ENCODE data around the gene SERPINB1.
A peak's percentile ranks its signal among the peaks of the same experiment; 100 is the strongest.

SERPINB1 gene

GRCh38 chr6:2826131-2826530 is 15.5 kb downstream of the SERPINB1 start:
- Histone ChIP-seq H3K4me3 (no peak overlapping the region), H3K27me3 (no peaks in the 10 kb centered on the region), H3K9me3 (no peaks in the 10 kb centered on the region), H3K36me3 (peaks cover 0 to 5% (median 0%) of the 10 kb centered on the region in 3 donors), H3K27ac (no peak overlapping the region), H3K4me1 (peaks cover 0 to 3% (median 0%) of the 10 kb centered on the region in 4 donors)
- no peak for DNase-seq
- TF ChIP-seq CTCF (IDR thresholded peaks at IDR 0.05) = no peak
- intact Hi-C loops (cut with DNase I; ENCODE audit: low total_unique reads) = no loop called here

GRCh38 chr6:2823104-2823850 is 18.4 kb downstream of the SERPINB1 start:
- Histone ChIP-seq H3K27ac (no peak overlapping the region), H3K4me3 (no peak overlapping the region), H3K4me1 (peaks cover 0 to 20% (median 10%) of the 10 kb centered on the region in 4 donors), H3K36me3 (peaks cover 0 to 5% (median 0%) of the 10 kb centered on the region in 3 donors), H3K27me3 (no peaks in the 10 kb centered on the region), H3K9me3 (no peaks in the 10 kb centered on the region)
- no peak for TF ChIP-seq CTCF (IDR thresholded peaks at IDR 0.05)
- intact Hi-C loops (cut with DNase I; ENCODE audit: low total_unique reads) = no loop called here
- no peak for DNase-seq

GRCh38 chr6:2821554-2821953 is 20.1 kb downstream of the SERPINB1 start:
- no peak overlapping the region for H3K27ac ChIP-seq
- H3K9me3 ChIP-seq = no peaks in the 10 kb centered on the region
- no peaks in the 10 kb centered on the region for H3K27me3 ChIP-seq
- no peak overlapping the region for H3K4me3 ChIP-seq
- DNase-seq = no peak
- H3K4me1 ChIP-seq = peaks cover 0 to 30% (median 18%) of the 10 kb centered on the region in 4 donors
- intact Hi-C loops (cut with DNase I; ENCODE audit: low total_unique reads) = no loop called here
- TF ChIP-seq CTCF (IDR thresholded peaks at IDR 0.05) = no peak
- peaks cover 0 to 5% (median 0%) of the 10 kb centered on the region in 3 donors for H3K36me3 ChIP-seq

- H3K4me3 ChIP-seq = no peak overlapping the region
- no peaks in the 10 kb centered on the region for H3K27me3 ChIP-seq
- H3K4me1 ChIP-seq = peaks cover 0 to 30% (median 18%) of the 10 kb centered on the region in 4 donors
- TF ChIP-seq CTCF (IDR thresholded peaks at IDR 0.05) = no peak
- intact Hi-C loops (cut with DNase I; ENCODE audit: low total_unique reads) = no loop called here
- peak overlapping the region; percentile 66 to 72 for H3K27ac ChIP-seq
- H3K9me3 ChIP-seq = peaks cover 0 to 11% (median 5%) of the 10 kb centered on the region in 3 donors
- peaks cover 0 to 5% (median 0%) of the 10 kb centered on the region in 3 donors for H3K36me3 ChIP-seq
- DNase-seq = no peak
Measured at GRCh38 chr6:2820415-2820814, 21.2 kb downstream of the SERPINB1 start.

GRCh38 chr6:2819978-2820377 is 21.7 kb downstream of the SERPINB1 start:
- intact Hi-C loops (cut with DNase I; ENCODE audit: low total_unique reads) = no loop called here
- Histone ChIP-seq H3K36me3 (peaks cover 0 to 5% (median 0%) of the 10 kb centered on the region in 3 donors), H3K27me3 (no peaks in the 10 kb centered on the region), H3K9me3 (peaks cover 0 to 12% (median 5%) of the 10 kb centered on the region in 3 donors), H3K4me3 (no peak overlapping the region), H3K4me1 (peaks cover 0 to 30% (median 18%) of the 10 kb centered on the region in 4 donors), H3K27ac (peak overlapping the region; percentile 66 to 72)
- no peak for DNase-seq
- no peak for TF ChIP-seq CTCF (IDR thresholded peaks at IDR 0.05)
